Fibroblast of skin of back (primary cell): Measurements from ENCODE around the gene SEC14L3. TPM values are rescaled to one million over a fixed set of nuclear protein-coding genes. Genes with fewer than 3 reads are reported as not detected.

Source experiments
- DNase-seq: peaks from one replicate; pipeline ENCODE4 v3.0.0-alpha.2; 2013
- polyA plus RNA-seq, 2 experiments: library from polyadenylated mRNA; unstranded; fragments of 120-200 nt; gene quantifications; one replicate each; pipeline ENCODE4 v1.2.1, GENCODE V29; 2013; ENCODE audit not compliant: insufficient read length in 2 of 2

Gene SEC14L3
- polyA plus RNA-seq (2013, experiment 1 of 2; ENCODE audit: insufficient read length) = not detected
- not detected for polyA plus RNA-seq (2013, experiment 2 of 2; ENCODE audit: insufficient read length)

- DNase-seq = no peak
These were observed at the start of gene SEC14L3 for GRCh38 chr22:30471616-30472318. Gene SEC14L3 (minus strand): TSS chr22:30472017. CDS start chr22:30471958, 59 bp downstream.

GRCh38 chr22:30519842-30520425 lies 48.1 kb upstream of the SEC14L3 start:
- no peak for DNase-seq

GRCh38 chr22:30516731-30517130 lies 44.9 kb upstream of the SEC14L3 start:
- DNase-seq = no peak

DNA sequence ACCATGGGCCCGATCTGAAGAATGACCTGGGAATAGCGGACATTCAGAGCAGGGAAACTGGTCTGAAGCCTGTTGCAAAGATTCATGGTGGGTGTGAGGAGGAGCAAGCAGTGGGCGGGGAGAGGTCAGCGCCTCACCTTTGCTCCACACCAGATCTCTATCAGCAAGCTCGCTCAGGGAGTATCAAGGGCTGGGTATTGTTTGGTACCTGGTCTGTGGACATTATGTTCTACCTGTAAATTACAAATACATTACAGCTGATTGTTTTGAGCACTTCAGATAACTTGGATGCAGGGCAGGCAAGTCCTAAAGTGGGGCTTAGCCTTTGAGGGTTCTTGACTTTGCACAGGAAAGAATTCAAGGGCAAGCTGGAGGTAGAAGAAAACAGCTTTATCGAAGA lies 44.5 kb upstream of the SEC14L3 start:
- DNase-seq = no peak

- DNase-seq = no peak
These were observed 42.4 kb upstream of the SEC14L3 start for GRCh38 chr22:30514252-30514651.

DNA sequence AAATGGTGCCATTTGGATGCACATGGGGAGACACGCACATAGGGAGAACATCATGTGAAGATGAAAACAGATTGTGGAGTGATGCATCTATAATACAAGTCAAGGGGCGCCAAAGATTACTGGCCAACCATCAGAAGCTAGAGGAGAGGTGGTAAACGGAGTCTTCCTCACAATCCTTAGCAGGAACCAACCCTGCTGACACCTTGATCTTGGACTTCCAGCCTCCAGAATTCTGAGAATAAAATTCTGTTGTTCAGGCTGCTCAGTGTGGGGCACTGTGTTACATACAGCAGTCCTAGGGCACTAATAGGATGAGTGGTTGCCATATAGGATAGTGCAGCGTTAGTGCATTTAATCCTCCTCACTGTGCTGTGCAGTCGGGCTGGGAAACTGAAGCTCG lies 41.6 kb upstream of the SEC14L3 start:
- DNase-seq = no peak

- no peak for DNase-seq
These were observed 40.1 kb upstream of the SEC14L3 start for GRCh38 chr22:30511911-30512310.

GRCh38 chr22:30511109-30511508 lies 39.3 kb upstream of the SEC14L3 start:
- no peak for DNase-seq

- no peak for DNase-seq
These were observed 36.4 kb upstream of the SEC14L3 start for GRCh38 chr22:30508216-30508615.

- no peak for DNase-seq
These were observed 35.9 kb upstream of the SEC14L3 start for GRCh38 chr22:30507670-30508069.

DNA sequence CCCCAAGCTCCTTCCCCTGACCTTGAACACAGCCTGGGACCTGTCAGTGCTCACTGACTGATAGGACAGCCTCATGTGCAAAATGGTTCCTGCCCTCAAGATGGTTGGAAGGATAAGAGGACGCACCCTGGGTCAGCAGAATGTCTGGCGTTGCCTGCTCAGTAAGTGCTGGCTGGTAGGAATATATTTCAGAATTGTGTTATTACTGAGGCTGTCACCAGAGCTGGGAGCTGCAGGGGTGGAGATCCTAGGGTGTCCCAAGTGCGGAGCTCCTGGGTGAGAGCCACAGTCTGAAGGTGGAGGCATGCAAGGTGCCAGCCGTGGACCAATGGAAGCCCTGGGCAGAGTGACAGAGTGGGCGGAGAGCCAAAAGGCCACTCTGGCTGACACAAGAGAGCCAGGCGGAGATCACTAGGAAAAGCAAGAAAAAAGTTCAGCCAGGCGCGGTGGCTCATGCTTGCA lies 34.7 kb upstream of the SEC14L3 start:
- DNase-seq = no peak

DNA sequence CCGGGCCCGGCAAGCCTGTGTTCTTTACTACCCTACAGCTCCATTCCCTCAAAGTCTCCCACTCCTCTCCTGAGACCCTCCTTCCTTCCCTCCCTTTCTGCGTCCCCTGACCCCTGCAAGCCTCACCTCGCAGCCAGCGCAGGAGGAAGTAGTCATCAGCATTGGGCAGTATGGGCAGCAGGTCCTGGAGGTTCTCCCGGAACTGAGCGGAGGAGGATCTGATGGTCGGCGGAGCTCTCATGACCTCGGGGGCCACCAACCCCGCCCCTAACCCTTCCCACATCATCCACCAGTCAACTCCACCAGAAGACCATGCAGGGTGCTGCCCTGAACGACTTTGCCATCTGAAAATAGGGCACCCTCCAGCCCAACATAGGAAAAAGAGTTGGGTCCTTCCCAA lies 31.7 kb upstream of the SEC14L3 start:
- no peak for DNase-seq

DNA sequence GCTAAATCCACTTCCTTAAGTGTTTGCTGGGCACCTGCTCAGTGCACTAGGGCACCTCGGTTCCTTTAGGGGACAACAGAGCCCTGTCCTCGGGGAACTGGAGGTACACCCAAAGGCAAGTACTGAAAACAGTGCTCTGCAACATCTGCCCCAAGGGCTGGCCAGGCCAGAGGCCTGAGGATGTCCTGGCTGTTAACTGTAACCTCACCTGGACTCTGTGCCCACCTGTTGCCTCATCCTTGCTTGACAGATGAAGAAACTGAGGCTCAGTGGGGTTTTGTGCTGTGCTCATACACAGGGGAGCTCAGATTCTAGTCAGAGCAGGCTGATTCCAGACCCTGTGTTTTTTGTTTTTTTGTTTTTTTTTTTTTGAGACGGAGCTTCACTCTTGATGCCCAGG lies 31.1 kb upstream of the SEC14L3 start:
- no peak for DNase-seq

DNA sequence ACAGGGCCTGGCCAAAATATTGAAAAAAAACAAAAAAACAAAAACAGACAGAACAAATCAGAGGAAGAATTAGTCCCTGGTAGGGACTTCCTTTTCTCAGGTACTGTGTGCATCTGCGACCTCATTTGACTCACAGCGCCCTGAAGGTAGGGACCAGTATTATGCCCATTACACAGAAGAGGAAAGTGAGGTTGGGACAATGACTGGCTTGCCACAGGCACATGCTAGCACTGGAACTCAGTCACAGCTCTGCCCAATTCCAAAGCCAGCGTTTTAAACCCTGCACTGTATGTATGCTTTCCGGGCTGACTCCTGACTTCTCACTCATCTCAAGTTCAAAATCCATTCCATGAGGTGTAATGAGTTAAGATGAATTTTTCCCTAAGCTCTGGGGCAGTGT lies 30.3 kb upstream of the SEC14L3 start:
- DNase-seq = no peak

- DNase-seq = no peak
These were observed 28.8 kb upstream of the SEC14L3 start for GRCh38 chr22:30500628-30501027.

- no peak for DNase-seq
These were observed 25.8 kb upstream of the SEC14L3 start for GRCh38 chr22:30497466-30498150.

- no peak for DNase-seq
These were observed 23.4 kb upstream of the SEC14L3 start for GRCh38 chr22:30495041-30495784.

DNA sequence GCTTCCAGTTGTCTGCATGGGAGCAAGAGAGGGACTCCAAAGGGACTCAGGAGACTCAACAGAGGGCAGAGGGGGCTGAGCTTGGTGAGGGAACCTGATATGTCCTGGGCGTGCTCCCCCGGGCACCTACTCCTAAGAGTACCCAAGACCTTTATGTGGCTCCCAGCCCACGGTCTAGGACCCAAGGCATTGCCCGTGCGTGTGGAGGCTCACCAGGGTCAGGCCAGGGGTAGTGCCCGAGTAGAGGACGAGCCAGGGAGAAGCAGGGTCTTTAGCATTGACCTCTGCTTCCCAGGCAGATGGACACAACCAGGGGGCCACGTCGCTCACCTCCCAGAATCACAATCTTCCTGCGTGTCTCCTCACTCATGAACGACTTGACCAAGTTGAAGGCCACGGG lies 20.3 kb upstream of the SEC14L3 start:
- DNase-seq = no peak

DNA sequence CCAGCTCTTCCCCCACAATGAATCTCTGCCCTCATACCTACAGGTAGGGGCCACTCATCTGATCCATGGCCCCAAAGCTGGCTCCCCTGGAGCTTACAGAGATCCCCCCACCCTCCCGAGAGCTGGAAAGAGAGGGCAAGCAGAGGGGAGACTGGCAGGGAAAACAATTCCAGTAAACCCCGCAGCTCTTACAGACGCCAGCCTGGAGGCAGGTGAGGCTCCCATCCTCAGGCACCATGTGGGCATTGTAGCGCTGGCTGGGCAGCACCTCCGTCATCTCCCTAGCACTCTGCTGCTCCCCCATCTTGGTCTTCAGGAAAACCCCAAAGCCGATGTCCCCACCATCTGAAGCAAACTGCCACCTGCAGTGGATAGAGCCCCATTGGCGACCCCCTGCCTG lies 19.6 kb upstream of the SEC14L3 start:
- DNase-seq = no peak

GRCh38 chr22:30490399-30490798 lies 18.6 kb upstream of the SEC14L3 start:
- DNase-seq = no peak

DNA sequence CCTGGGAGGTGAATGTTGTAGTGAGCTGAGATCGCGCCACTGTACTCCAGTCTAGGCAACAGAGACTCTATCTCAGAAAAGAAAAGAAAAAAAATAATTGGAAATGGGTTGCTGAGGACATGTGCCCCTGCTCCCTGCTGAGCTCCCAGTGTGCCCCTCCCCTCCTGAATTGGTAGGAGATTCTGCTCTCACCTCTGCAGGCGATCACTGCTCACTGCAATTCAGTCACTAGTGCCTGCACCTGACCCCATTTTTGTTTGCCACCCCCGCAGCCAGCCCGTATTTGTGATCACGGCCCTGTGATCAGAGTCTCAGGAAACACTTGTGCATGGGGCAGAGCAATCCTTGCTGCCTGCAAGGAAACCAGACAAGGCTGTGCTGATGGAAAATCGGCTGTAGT lies 16.3 kb upstream of the SEC14L3 start:
- no peak for DNase-seq

DNA sequence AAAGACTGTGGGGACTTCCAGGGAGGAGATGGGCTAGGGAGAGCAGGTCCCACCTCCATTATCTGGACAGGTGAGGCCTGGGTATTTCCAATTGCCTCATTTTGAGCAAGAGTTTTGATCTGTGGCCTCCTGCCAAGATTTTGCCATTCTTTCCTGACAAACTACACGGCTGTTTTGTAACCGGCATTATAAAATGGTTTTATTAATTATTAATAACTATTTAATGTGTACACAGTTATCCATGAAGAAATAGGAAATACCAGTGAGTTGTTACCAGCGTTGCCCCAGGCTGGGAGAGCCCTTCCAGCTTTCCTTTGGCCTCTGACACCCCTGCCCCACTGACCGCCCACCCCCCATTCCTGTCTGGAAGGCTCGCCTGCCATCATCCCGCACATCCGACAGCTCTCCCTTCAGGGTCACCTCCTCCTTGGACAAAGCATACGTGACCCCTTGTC lies 14.9 kb upstream of the SEC14L3 start:
- DNase-seq = no peak

- no peak for DNase-seq
These were observed 14.3 kb upstream of the SEC14L3 start for GRCh38 chr22:30486118-30486517.
